ENCODE results near the gene TAF11L14. TPM values are rescaled to one million over a fixed set of nuclear protein-coding genes. Genes with fewer than 3 reads are reported as not detected.

TAF11L14 gene
- total and polyA plus RNA-seq, 9 of the 15 experiments (the other 6 are each of a cell fraction or from before 2014, with no cell fraction given): not detected

- TF ChIP-seq RNF219 (CRISPR knock-in tag; IDR thresholded peaks at IDR 0.05) (no peak), RBM34 (IDR thresholded peaks at IDR 0.05; ENCODE audit: borderline replicate concordance, insufficient read depth, low read length) (no peak), HMBOX1 (IDR thresholded peaks at IDR 0.05) (no peak), FOXK1 (CRISPR knock-in tag; IDR thresholded peaks at IDR 0.05; ENCODE audit: borderline replicate concordance) (no peak), RAD21 (CRISPR knock-in tag; conservative IDR thresholded peaks at IDR 0.05 in 1 of 2, IDR thresholded peaks at IDR 0.05 in 1 of 2) (no peak), NFYB (IDR thresholded peaks at IDR 0.05; ENCODE audit: extremely low read depth, insufficient read length) (no peak), ZSCAN29 (IDR thresholded peaks at IDR 0.05) (no peak)
Observed at GRCh38 chr5:17663182-17663581, 28.9 kb downstream of the TAF11L14 start (continued).

- in situ Hi-C loops (cut with MboI) (no loop called here), intact Hi-C loops (cut with micrococcal nuclease) (no loop called here)
- no peak overlapping the region for H2AFZ ChIP-seq (ENCODE audit: low read depth, low read length)
- H3K27me3 ChIP-seq (ENCODE audit: control insufficient read depth in 2 of 2, insufficient read depth in 2 of 2, low read length in 2 of 2): no peaks in the 10 kb centered on the region
- CTCF ChIA-PET (ENCODE audit: low intra/inter-chr PET ratio): no interaction called here
- H3K27ac ChIP-seq (ENCODE audit: extremely low read depth, low read depth, low read length): no peak overlapping the region
- H3K4me1 ChIP-seq (replicated peaks in 1 of 2; ENCODE audit: control insufficient read depth in 2 of 2, insufficient read depth in 2 of 2, low read length in 2 of 2): no peaks in the 10 kb centered on the region
- no peaks in the 10 kb centered on the region for H3K79me2 ChIP-seq (ENCODE audit: control insufficient read depth, insufficient read depth, low read length)
- H4K20me1 ChIP-seq (replicated peaks; ENCODE audit: control insufficient read depth, insufficient read depth, low read length): no peaks in the 10 kb centered on the region
- H3K4me3 ChIP-seq: no peak overlapping the region
- ATAC-seq (no peak), FAIRE-seq (no peak), DNase-seq (ENCODE audit: extremely low read depth in 1 of 4, low spot score in 3 of 4) (no peak)
- H3K36me3 ChIP-seq (ENCODE audit: control insufficient read depth, insufficient read depth, low read length): no peaks in the 10 kb centered on the region
- POLR2A ChIA-PET: interaction anchor here (1.4 kb wide), 1 partner anchor 19 kb away, joined by 3 read pairs; no protein-coding TSS in a partner anchor
- H3K9me1 ChIP-seq (ENCODE audit: control insufficient read depth, insufficient read depth, low read length): no peaks in the 10 kb centered on the region
- H3K4me2 ChIP-seq (ENCODE audit: insufficient read depth, low read length): no peak overlapping the region
- H3K9me3 ChIP-seq (replicated peaks; ENCODE audit: control insufficient read depth, insufficient read depth, low read depth, low read length): no peaks in the 10 kb centered on the region
- 4% methylated on average over 2 of the region's 2 CpGs for WGBS (ENCODE audit: insufficient coverage, low coverage, missing lambda C conversion rate)
- no TSS peak for BruUV-seq (replicated peaks)
- no peak overlapping the region for H3K9ac ChIP-seq (ENCODE audit: insufficient read depth in 1 of 2, low read depth in 2 of 2, low read length in 2 of 2)
- no peak for TF ChIP-seq ZNF175 (CRISPR knock-in tag; IDR thresholded peaks at IDR 0.05; ENCODE audit: low read depth)
- no peak for TF ChIP-seq POLR2A (conservative IDR thresholded peaks at IDR 0.05)
- TF ChIP-seq ZFP91 (CRISPR knock-in tag; IDR thresholded peaks at IDR 0.05): no peak
- TF ChIP-seq KAT2B (IDR thresholded peaks at IDR 0.05; ENCODE audit: low read depth, low read length): no peak
- no peak for TF ChIP-seq ATF1 (CRISPR knock-in tag; IDR thresholded peaks at IDR 0.05)
- TF ChIP-seq ATF1 (tag; IDR thresholded peaks at IDR 0.05): no peak
- TF ChIP-seq CEBPB (tag; IDR thresholded peaks at IDR 0.05): no peak
- TF ChIP-seq NCOA1 (IDR thresholded peaks at IDR 0.05; ENCODE audit: low read depth): no peak
- no peak for TF ChIP-seq WHSC1 (IDR thresholded peaks at IDR 0.05; ENCODE audit: low read length)
- TF ChIP-seq ETS2 (tag; IDR thresholded peaks at IDR 0.05; ENCODE audit: borderline replicate concordance, poor library complexity, severe bottlenecking): no peak
- no peak for TF ChIP-seq TAF15 (IDR thresholded peaks at IDR 0.05; ENCODE audit: low read depth, low read length)
- TF ChIP-seq EP400 (IDR thresholded peaks at IDR 0.05): no peak
- TF ChIP-seq ZNF133 (CRISPR knock-in tag; IDR thresholded peaks at IDR 0.05): no peak
- no peak for TF ChIP-seq ARNT (IDR thresholded peaks at IDR 0.05)
Observed at GRCh38 chr5:17665836-17666235, 31.6 kb downstream of the TAF11L14 start.

Measured in K562 (cell line).